Right renal cortex interstitium (tissue), 3 donors: Measurements from ENCODE around the gene PNKP. TPM values are rescaled to one million over a fixed set of nuclear protein-coding genes. Genes with fewer than 3 reads are reported as not detected.

ENCODE experiments used
- DNase-seq, 3 donors: peaks; one replicate each; pipeline ENCODE4 v3.0.0-alpha.2; 2013; ENCODE audit warnings: low read depth in 3 of 3, low spot score in 2 of 3
- polyA plus RNA-seq, 3 donors: library from polyadenylated mRNA; unstranded; fragments of 120-200 nt; gene quantifications; one replicate each; pipeline ENCODE4 v1.2.1, GENCODE V29; 2013; ENCODE audit not compliant: insufficient read length in 3 of 3

PNKP gene
- 10 to 100 TPM; 33.4 to 43.9 (median 36.2) TPM for polyA plus RNA-seq

GRCh38 chr19:49866933-49867782 lies at the start of gene PNKP:
Gene PNKP (minus strand): TSS chr19:49867576. CDS start chr19:49867204, 372 bp downstream.
- DNase-seq: peak in 2 of 3 donors; percentile 82 to 88

GRCh38 chr19:49915271-49915670 lies 47.9 kb upstream of the PNKP start:
- no peak for DNase-seq

- no peak for DNase-seq
Measured at GRCh38 chr19:49913720-49914119, 46.3 kb upstream of the PNKP start.

GRCh38 chr19:49912965-49913685 lies 45.7 kb upstream of the PNKP start:
- DNase-seq: no peak

- no peak for DNase-seq
Measured at GRCh38 chr19:49911381-49912145, 44.2 kb upstream of the PNKP start.

GRCh38 chr19:49910179-49910578 lies 42.8 kb upstream of the PNKP start:
- DNase-seq: no peak

- DNase-seq: no peak
Measured at GRCh38 chr19:49908480-49909420, 41.4 kb upstream of the PNKP start.

- no peak for DNase-seq
Measured at GRCh38 chr19:49907745-49908446, 40.5 kb upstream of the PNKP start.

GRCh38 chr19:49906879-49907564 lies 39.6 kb upstream of the PNKP start:
- DNase-seq: no peak

- DNase-seq: no peak
Measured at GRCh38 chr19:49904136-49904535, 36.8 kb upstream of the PNKP start.

GRCh38 chr19:49896863-49897621 lies 29.7 kb upstream of the PNKP start, which contains the start of gene IL4I1:
Gene IL4I1 (minus strand): TSS chr19:49896887. CDS start chr19:49896160, 727 bp downstream.
- DNase-seq: no peak

GRCh38 chr19:49895566-49896297 lies 28.4 kb upstream of the PNKP start:
- no peak for DNase-seq

GRCh38 chr19:49894879-49895565 lies 27.6 kb upstream of the PNKP start:
- no peak for DNase-seq

- DNase-seq: no peak
Measured at GRCh38 chr19:49894011-49894664, 26.8 kb upstream of the PNKP start.

- DNase-seq: no peak
Measured at GRCh38 chr19:49892716-49893115, 25.3 kb upstream of the PNKP start.

GRCh38 chr19:49891393-49891792 lies 24.0 kb upstream of the PNKP start:
- DNase-seq: no peak
